OCI-LY7 (cell line): ENCODE results near the gene SYCP2.

Experiments
- CTCF ChIP-seq: fragments of 200-600 bp; sonication (generic); conservative IDR thresholded peaks from 2 replicates; pipeline ENCODE4 v1.5.1; 2014; ENCODE audit warnings: mild to moderate bottlenecking, antibody characterized with exemption, low read length, moderate library complexity, mixed read lengths
- EZH2phosphoT487 ChIP-seq: fragments of 200-600 bp; sonication (generic); IDR thresholded peaks from 2 replicates; pipeline ENCODE4 v1.6.1; 2018; ENCODE audit warnings: low read depth, borderline replicate concordance, mild to moderate bottlenecking, mixed run types, antibody characterized with exemption, low read length, moderate library complexity, mixed read lengths

DNA sequence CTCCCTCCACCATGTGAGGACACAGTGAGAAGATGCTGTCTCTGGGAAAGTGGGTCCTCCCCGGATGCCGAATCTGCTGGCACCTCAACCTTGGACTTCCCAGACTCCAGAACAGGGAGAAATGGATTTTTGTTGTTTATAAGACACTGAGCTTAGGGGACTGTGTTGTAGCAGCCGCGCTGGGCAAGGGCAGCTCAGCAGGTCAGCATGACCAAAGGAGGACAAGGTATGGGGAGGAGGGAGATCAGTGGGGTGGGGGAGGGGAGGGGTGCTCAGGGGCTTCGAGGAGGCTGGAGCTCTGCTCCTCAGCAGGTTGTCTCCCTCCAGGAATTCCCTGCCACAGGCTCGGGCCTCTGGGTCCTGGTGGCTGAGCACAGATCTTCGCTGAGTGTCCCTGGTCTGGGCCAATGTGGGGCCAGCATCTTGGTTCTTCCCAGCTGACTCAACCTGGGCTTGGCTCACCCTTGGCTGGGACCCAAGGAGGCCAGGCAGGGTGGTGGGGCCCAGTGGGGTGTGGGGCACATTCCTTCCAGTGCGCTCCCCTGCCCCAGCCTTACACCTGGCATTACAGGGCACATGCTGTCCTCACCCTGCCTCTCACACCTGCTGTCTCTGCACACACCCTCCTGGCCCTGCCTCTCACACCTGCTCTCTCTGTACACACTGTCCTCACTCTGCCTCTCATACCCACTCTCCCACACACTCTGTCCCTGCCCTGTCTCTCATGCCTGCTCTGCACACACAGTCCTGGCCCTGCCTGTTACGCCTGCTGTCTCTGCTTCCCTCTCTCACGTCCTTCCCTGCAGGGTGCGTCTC lies 107.3 kb downstream of the SYCP2 start:
- TF ChIP-seq EZH2phosphoT487: no peak
- TF ChIP-seq CTCF: no peak
